Spinal cord (tissue), 10 donors: ENCODE results near the gene BCAS1. TPM values are rescaled to one million over a fixed set of nuclear protein-coding genes. Genes with fewer than 3 reads are reported as not detected.

Experiments used
- DNase-seq, 6 donors: peaks; one replicate each; pipeline versions ENCODE4 v3.0.0 to v3.0.0-alpha.2; 2013 to 2015; ENCODE audit warnings: low spot score in 6 of 6, low read depth in 4 of 6
- H3K27ac ChIP-seq: one replicate; pipeline ENCODE4 v1.5.1; 2013; ENCODE audit warnings: low read depth, low read length, control low read depth
- H3K27me3 ChIP-seq: one replicate; pipeline ENCODE4 v1.6.1; 2013; ENCODE audit warnings: low read length; ENCODE audit not compliant: control insufficient read depth, insufficient read depth
- H3K36me3 ChIP-seq: one replicate; pipeline ENCODE4 v1.6.1; 2013; ENCODE audit warnings: low read length; ENCODE audit not compliant: control insufficient read depth, insufficient read depth
- H3K4me1 ChIP-seq: one replicate; pipeline ENCODE4 v1.6.1; 2013; ENCODE audit warnings: low read length; ENCODE audit not compliant: control insufficient read depth, insufficient read depth
- H3K4me3 ChIP-seq: one replicate; pipeline ENCODE4 v1.5.1; 2013; ENCODE audit warnings: low read depth, low read length, control low read depth
- H3K9me3 ChIP-seq: one replicate; pipeline ENCODE4 v1.6.1; 2013; ENCODE audit warnings: low read length; ENCODE audit not compliant: control insufficient read depth, insufficient read depth
- WGBS: methylation state at CpG from one replicate; pipeline ENCODE4 v1.1.5; 2013; ENCODE audit warnings: missing lambda C conversion rate; ENCODE audit not compliant: insufficient coverage; 5-methylcytosine and 5-hydroxymethylcytosine counted together
- polyA plus RNA-seq, 2 donors: library from polyadenylated mRNA; unstranded; fragments of 120-200 nt; gene quantifications; one replicate each; pipeline ENCODE4 v1.2.1, GENCODE V29; 2013; ENCODE audit not compliant: insufficient read length in 2 of 2
- total RNA-seq, 2 donors: library from RNA; depleted of rRNA in 1 of 2; stranded (reverse); fragments of 120-200 nt in 1 of 2; fragments of >200 nt in 1 of 2; gene quantifications; one replicate each; pipeline versions ENCODE4 v1.2.3 to v1.2.4, GENCODE V29; 2013 to 2014
- donor health status: healthy.

The BCAS1 gene
- total and polyA plus RNA-seq, 4 donors = 93.3 to 402 (median 189) TPM

DNA sequence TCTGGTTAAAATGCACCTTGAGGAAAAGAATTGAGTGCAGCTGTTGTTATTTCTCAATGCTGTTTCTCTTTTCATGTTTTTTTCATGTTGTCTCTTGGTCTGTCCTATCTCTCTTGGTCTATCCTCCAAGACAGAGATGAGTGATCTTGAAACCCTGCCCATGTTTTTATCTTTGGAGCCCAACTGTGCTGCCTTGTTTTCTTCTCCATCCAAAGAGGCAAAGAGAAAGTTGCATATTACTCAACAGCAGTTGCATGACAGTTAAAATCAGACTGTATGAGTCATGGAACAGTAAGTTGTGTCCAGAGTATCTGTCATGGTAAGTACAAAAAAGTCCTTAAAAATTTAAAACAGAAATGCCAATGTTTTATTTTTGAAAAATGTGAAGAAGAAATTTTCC, 26.2 kb downstream of the BCAS1 start:
- no peaks in the 10 kb centered on the region for H3K4me1 ChIP-seq
- DNase-seq = no peak
- no peaks in the 10 kb centered on the region for H3K27me3 ChIP-seq
- H3K27ac ChIP-seq = no peak overlapping the region
- no peaks in the 10 kb centered on the region for H3K36me3 ChIP-seq
- H3K9me3 ChIP-seq = no peaks in the 10 kb centered on the region
- no peak overlapping the region for H3K4me3 ChIP-seq

GRCh38 chr20:54043076-54043967, 27.1 kb downstream of the BCAS1 start:
- no peaks in the 10 kb centered on the region for H3K9me3 ChIP-seq
- no peaks in the 10 kb centered on the region for H3K27me3 ChIP-seq
- 74% methylated on average over 4 of the region's 9 CpGs for WGBS
- no peak overlapping the region for H3K4me3 ChIP-seq
- no peak for DNase-seq
- H3K4me1 ChIP-seq = no peaks in the 10 kb centered on the region
- H3K27ac ChIP-seq = no peak overlapping the region
- no peaks in the 10 kb centered on the region for H3K36me3 ChIP-seq

GRCh38 chr20:54042021-54042420, 28.4 kb downstream of the BCAS1 start:
- no peak for DNase-seq
- Histone ChIP-seq H3K36me3 (no peaks in the 10 kb centered on the region), H3K4me1 (no peaks in the 10 kb centered on the region), H3K9me3 (no peaks in the 10 kb centered on the region), H3K27me3 (no peaks in the 10 kb centered on the region), H3K27ac (no peak overlapping the region), H3K4me3 (no peak overlapping the region)
- WGBS = 100% methylated on average over 1 of the region's 4 CpGs

DNA sequence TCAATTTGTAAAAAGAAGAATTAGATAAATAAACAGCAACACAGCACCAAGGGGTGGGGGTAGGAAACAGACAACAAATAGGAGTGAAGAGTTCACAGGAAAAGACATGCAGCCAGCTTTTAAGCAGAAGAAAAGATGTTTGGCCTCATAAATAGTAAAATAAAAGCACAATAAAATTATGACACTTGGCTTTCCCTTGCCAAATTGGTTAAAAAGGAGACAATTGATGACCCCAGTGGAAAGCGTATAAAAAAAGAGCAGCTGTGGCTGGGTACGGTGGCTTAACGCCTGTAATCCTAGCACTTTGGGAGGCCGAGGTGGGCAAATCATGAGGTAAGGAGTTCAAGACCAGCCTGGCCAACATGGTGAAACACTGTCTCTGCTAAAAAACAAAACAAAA, 29.1 kb downstream of the BCAS1 start:
- WGBS = 86% methylated on average over 3 of the region's 4 CpGs
- Histone ChIP-seq H3K4me3 (no peak overlapping the region), H3K36me3 (no peaks in the 10 kb centered on the region), H3K27ac (no peak overlapping the region), H3K9me3 (no peaks in the 10 kb centered on the region), H3K4me1 (no peaks in the 10 kb centered on the region), H3K27me3 (no peaks in the 10 kb centered on the region)
- DNase-seq = no peak

- H3K27ac ChIP-seq = no peak overlapping the region
- DNase-seq = no peak
- 67% methylated on average over 3 of the region's 3 CpGs for WGBS
Observed at GRCh38 chr20:54040531-54040930, 29.9 kb downstream of the BCAS1 start.

DNA sequence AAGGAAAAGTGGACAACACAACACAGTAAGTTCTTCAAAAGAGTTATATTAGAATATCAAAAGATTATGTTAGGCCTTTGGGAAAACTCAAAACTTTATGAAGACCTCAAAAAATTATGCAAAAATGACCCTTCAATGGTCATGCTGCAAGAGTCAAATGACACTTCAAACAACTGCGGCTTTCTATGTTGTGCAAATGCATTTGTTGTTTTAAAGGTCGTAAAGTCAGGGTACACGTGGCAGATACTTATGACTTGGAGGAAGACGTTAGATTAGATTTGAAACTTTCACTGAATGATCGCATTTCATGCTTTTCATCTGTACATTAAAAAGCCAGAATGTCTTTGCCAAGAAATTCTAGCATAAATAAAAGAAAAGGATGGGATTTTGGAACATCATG, 31.4 kb downstream of the BCAS1 start:
- Histone ChIP-seq H3K36me3 (no peaks in the 10 kb centered on the region), H3K9me3 (no peaks in the 10 kb centered on the region), H3K4me3 (no peak overlapping the region), H3K4me1 (no peaks in the 10 kb centered on the region), H3K27ac (no peak overlapping the region), H3K27me3 (no peaks in the 10 kb centered on the region)
- no peak for DNase-seq
- WGBS = no CpG with 5 or more reads among the region's 5 CpGs

More at GRCh38 chr20:54040531-54040930, 29.9 kb downstream of the BCAS1 start:
- Histone ChIP-seq H3K36me3 (no peaks in the 10 kb centered on the region), H3K4me3 (no peak overlapping the region), H3K4me1 (no peaks in the 10 kb centered on the region), H3K27me3 (no peaks in the 10 kb centered on the region), H3K9me3 (no peaks in the 10 kb centered on the region)

- Histone ChIP-seq H3K4me3 (no peak overlapping the region), H3K27me3 (no peaks in the 10 kb centered on the region), H3K9me3 (no peaks in the 10 kb centered on the region), H3K4me1 (no peaks in the 10 kb centered on the region), H3K27ac (no peak overlapping the region), H3K36me3 (no peaks in the 10 kb centered on the region)
- DNase-seq = no peak
- no CpG with 5 or more reads among the region's 1 CpG for WGBS
Observed at GRCh38 chr20:54037525-54037924, 32.9 kb downstream of the BCAS1 start.

- no CpG with 5 or more reads among the region's 1 CpG for WGBS
- peaks cover 15% of the 10 kb centered on the region for H3K4me1 ChIP-seq
- DNase-seq = no peak
- H3K36me3 ChIP-seq = no peaks in the 10 kb centered on the region
- no peaks in the 10 kb centered on the region for H3K27me3 ChIP-seq
- no peak overlapping the region for H3K27ac ChIP-seq
- H3K9me3 ChIP-seq = peaks cover 2% of the 10 kb centered on the region
- no peak overlapping the region for H3K4me3 ChIP-seq
Observed at GRCh38 chr20:54029643-54030042, 40.8 kb downstream of the BCAS1 start.

GRCh38 chr20:54029176-54029575, 41.2 kb downstream of the BCAS1 start:
- H3K27ac ChIP-seq = no peak overlapping the region
- no peaks in the 10 kb centered on the region for H3K27me3 ChIP-seq
- no peak for DNase-seq
- no peaks in the 10 kb centered on the region for H3K36me3 ChIP-seq
- peaks cover 15% of the 10 kb centered on the region for H3K4me1 ChIP-seq
- no peak overlapping the region for H3K4me3 ChIP-seq
- H3K9me3 ChIP-seq = peaks cover 2% of the 10 kb centered on the region
- WGBS = 0% methylated on average over 1 of the region's 5 CpGs
